ENCODE measurements around the gene HMBS.

The HMBS gene

DNA sequence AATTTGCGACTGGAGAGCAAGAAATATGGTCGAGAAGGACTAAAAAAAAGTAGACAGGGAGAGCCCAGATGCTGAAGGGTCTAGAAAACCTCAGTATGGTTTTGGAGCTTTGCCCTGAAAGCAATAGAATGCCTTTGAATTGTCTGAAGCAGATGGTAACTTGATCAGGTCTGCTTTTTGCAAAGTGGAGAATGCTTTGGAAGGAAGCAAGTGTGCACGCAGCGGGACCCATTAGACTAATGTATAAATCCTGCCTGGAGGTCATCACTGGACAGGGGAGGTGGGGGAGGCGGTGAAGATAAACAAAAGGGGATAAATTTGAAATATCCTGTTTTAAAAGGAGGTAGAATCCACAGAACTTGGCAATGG is 35.9 kb downstream of the HMBS start:
- TF ChIP-seq, protein P1, sequence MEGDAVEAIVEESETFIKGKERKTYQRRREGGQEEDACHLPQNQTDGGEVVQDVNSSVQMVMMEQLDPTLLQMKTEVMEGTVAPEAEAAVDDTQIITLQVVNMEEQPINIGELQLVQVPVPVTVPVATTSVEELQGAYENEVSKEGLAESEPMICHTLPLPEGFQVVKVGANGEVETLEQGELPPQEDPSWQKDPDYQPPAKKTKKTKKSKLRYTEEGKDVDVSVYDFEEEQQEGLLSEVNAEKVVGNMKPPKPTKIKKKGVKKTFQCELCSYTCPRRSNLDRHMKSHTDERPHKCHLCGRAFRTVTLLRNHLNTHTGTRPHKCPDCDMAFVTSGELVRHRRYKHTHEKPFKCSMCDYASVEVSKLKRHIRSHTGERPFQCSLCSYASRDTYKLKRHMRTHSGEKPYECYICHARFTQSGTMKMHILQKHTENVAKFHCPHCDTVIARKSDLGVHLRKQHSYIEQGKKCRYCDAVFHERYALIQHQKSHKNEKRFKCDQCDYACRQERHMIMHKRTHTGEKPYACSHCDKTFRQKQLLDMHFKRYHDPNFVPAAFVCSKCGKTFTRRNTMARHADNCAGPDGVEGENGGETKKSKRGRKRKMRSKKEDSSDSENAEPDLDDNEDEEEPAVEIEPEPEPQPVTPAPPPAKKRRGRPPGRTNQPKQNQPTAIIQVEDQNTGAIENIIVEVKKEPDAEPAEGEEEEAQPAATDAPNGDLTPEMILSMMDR (IDR thresholded peaks at IDR 0.05; ENCODE audit: insufficient read depth, low read depth, low read length, missing control alignments), result no peak
- peak overlapping the region; percentile 96 for H3K4me3 ChIP-seq (ENCODE audit: low read length)
- no peak for DNase-seq (ENCODE audit: low read depth)

DNA sequence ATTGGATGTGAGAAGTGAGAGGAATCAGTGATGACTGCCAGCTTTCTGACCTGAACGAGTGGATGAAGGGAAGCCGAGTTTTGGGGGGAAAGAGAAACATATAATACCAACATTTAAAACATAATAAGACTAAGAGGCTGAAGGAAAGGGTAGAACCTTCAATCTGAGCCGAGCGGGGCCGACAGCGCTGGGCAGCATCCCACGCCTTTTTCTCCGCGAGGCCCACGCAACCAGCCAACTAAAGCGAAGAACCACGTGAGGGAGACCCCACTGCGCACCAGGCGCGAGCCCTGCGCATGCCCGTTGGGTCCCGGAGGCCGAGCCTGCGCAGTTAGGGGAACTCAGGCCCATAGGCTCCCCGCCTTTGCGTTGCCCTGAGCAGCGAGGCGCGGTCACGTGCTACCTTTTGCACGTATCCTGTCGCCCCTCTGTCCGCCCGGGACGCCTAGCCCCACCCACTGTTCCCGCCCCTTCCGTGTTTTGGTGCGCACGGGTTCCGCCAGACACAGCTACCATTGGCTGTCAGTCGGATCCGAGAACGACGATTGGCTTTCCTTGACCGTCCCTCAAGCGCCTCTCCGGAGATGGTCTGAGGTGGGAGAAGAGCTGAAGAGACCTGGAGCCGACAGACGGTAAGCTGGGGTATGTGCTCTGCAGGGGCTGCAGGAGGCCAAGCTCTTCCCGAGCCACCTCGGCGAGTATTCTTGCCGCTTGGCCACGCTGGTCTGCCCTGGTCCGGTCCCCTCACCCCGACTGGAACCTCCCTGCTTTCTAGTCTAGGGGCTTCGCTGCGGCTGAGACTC is 36.5 kb downstream of the HMBS start, which contains the start of gene HINFP:
Gene HINFP, plus strand, starts transcription at position 573 of the 803 bp plus-strand sequence. CDS start 5,365 bp downstream, outside the sequence.
- DNase-seq (ENCODE audit: low read depth), result peak; percentile 100
- TF ChIP-seq, protein P1 (IDR thresholded peaks at IDR 0.05; ENCODE audit: insufficient read depth, low read depth, low read length, missing control alignments), result no peak
- H3K4me3 ChIP-seq (ENCODE audit: low read length), result peak within 1 kb of the TSS; percentile 96

DNA sequence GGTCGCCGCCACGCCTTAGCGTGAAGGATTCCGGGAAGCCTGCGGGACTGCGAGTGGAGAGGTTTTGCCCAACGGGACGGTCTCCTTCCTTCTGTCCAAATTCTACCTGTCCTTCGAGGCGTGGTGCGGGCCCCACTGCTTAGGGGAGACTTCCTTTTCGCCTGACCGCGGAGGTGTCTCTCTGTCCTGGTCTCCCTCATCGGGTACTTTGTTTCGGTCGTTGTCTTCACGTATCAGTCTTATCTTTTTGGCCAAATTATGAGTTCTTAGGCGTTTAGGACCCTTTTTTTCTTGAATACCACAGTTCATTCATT is 37.1 kb downstream of the HMBS start:
- TF ChIP-seq, protein P1 (IDR thresholded peaks at IDR 0.05; ENCODE audit: insufficient read depth, low read depth, low read length, missing control alignments), result no peak
- H3K4me3 ChIP-seq (ENCODE audit: low read length), result peak overlapping the region; percentile 96
- DNase-seq (ENCODE audit: low read depth), result no peak

DNA sequence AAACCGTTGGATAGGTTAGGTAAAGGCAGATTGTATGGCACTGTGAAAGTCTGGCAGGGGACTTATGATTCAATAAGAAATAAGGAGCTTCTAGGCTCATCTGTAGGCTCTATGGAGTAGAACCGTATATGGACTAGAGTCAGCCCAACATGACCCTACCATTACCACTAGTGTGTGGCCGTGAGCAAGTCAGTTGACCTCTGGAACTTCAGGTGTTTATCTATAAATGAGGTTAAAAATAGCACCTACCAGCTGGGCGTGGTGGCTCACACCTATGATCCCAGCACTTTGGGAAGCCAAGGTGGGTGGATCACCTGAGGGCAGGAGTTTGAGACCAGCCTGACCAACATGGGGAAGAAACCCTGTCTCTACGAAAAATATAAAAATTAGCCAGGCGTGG is 41.1 kb downstream of the HMBS start:
- DNase-seq (ENCODE audit: low read depth), result no peak
- TF ChIP-seq, protein P1 (IDR thresholded peaks at IDR 0.05; ENCODE audit: insufficient read depth, low read depth, low read length, missing control alignments), result no peak
- no peak overlapping the region for H3K4me3 ChIP-seq (ENCODE audit: low read length)

DNA sequence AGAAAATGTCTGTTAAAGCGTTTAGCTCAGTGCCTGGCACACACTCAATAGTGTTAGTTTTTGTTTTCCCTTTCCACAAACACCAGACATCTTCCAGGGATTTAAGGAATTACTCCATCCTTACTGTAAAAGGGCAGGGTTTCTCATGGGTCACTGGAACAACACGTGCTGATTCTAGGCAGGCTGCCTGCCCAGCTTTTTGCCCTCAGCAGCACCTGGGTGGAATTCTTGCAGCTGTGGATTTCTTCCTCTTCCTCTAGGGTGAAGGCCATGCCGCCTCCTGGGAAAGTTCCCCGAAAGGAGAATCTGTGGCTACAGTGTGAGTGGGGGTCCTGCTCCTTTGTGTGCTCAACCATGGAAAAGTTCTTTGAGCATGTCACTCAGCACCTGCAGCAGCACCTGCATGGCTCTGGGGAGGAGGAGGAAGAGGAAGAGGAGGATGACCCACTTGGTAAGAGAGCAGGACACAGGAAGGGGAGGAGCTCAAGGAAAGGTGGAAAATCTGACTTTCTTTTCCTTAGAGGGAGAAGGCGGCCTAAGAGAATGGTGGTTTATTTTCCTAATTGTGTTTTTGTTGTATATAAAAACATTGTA is 42.1 kb downstream of the HMBS start:
- H3K4me3 ChIP-seq (ENCODE audit: low read length), result no peak overlapping the region
- DNase-seq (ENCODE audit: low read depth), result no peak
- TF ChIP-seq, protein P1 (IDR thresholded peaks at IDR 0.05; ENCODE audit: insufficient read depth, low read depth, low read length, missing control alignments), result no peak

DNA sequence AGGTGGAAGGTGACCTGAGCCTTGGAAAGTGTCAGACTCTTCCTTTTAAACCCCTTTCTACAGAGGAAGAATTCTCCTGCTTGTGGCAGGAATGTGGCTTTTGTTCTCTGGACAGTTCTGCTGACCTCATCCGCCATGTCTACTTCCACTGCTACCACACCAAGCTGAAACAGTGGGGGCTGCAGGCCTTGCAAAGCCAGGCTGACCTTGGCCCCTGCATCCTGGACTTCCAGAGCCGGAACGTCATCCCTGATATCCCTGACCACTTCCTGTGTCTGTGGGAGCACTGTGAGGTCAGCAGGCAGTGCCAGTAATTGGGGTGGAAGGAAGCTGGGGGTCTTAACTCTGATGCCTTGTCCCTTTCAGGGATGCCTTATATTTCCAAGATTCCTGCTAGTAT is 46.0 kb downstream of the HMBS start:
- TF ChIP-seq, protein P1 (IDR thresholded peaks at IDR 0.05; ENCODE audit: insufficient read depth, low read depth, low read length, missing control alignments), result no peak
- H3K4me3 ChIP-seq (ENCODE audit: low read length), result no peak overlapping the region
- DNase-seq (ENCODE audit: low read depth), result no peak
